Measurements from ENCODE around the gene STX1B. TPM values are rescaled to one million over a fixed set of nuclear protein-coding genes. Genes with fewer than 3 reads are reported as not detected.
"Not testable (repeated sequence)": the region's sequence is repeated elsewhere in the genome, so short reads cannot be mapped to it uniquely, and the experiment has no call there.

Gene STX1B
- total RNA-seq, 2 experiments from 2014 or later = 1.1 to 1.8 TPM

- Mint-ChIP-seq H3K9me3 (no peaks in the 10 kb centered on the region), H3K27me3 (no peaks in the 10 kb centered on the region), H3K4me3 (peak overlapping the region; percentile 33), H3K36me3 (ENCODE audit: low read depth) (peaks cover 18% of the 10 kb centered on the region), H3K27ac (no peak overlapping the region), H3K4me1 (ENCODE audit: low read depth) (peaks cover 22% of the 10 kb centered on the region)
- ChIA-PET POLR2A (interaction anchor here (0.6 to 1.4 kb wide), 6 partner anchors 9 to 179 kb away, joined by 3 to 4 read pairs (median 3); partner anchors contain the start of gene RNF40), CTCF (interaction anchor here (0.7 to 5.9 kb wide), 34 partner anchors 8 to 258 kb away, joined by 3 to 63 read pairs (median 4); partner anchors contain the start of genes FBXL19, HSD3B7, ORAI3 and PHKG2)
- peak; percentile 80 for DNase-seq
- ATAC-seq = peak; percentile 98
- TF ChIP-seq, protein P1, sequence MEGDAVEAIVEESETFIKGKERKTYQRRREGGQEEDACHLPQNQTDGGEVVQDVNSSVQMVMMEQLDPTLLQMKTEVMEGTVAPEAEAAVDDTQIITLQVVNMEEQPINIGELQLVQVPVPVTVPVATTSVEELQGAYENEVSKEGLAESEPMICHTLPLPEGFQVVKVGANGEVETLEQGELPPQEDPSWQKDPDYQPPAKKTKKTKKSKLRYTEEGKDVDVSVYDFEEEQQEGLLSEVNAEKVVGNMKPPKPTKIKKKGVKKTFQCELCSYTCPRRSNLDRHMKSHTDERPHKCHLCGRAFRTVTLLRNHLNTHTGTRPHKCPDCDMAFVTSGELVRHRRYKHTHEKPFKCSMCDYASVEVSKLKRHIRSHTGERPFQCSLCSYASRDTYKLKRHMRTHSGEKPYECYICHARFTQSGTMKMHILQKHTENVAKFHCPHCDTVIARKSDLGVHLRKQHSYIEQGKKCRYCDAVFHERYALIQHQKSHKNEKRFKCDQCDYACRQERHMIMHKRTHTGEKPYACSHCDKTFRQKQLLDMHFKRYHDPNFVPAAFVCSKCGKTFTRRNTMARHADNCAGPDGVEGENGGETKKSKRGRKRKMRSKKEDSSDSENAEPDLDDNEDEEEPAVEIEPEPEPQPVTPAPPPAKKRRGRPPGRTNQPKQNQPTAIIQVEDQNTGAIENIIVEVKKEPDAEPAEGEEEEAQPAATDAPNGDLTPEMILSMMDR (IDR thresholded peaks at IDR 0.05) = peak; percentile 91
- intact Hi-C loops (cut with micrococcal nuclease) = no loop called here
These were observed 68.6 kb downstream of the STX1B start for GRCh38 chr16:30941600-30942425.

- H3K36me3 Mint-ChIP-seq (ENCODE audit: low read depth) = peaks cover 13% of the 10 kb centered on the region
- POLR2A ChIA-PET = interaction anchor here (0.6 to 0.7 kb wide), 2 partner anchors 14 to 30 kb away, joined by 3 read pairs; no protein-coding TSS in a partner anchor
These were observed 70.9 kb downstream of the STX1B start for GRCh38 chr16:30939571-30939970.

More at GRCh38 chr16:30939571-30939970, 70.9 kb downstream of the STX1B start:
- ATAC-seq; H3K9me3 Mint-ChIP-seq; intact Hi-C loops (cut with micrococcal nuclease); H3K27me3 Mint-ChIP-seq; H3K4me3 Mint-ChIP-seq; H3K27ac Mint-ChIP-seq; DNase-seq: not testable (repeated sequence)
- CTCF ChIA-PET = interaction anchor here (0.7 to 5.9 kb wide), 3 partner anchors 14 to 38 kb away, joined by 3 to 50 read pairs (median 4); no protein-coding TSS in a partner anchor
- H3K4me1 Mint-ChIP-seq (ENCODE audit: low read depth) = peaks cover 30% of the 10 kb centered on the region

Other genes with a start within 250 kb of the STX1B start
- 1 to 10 TPM; 3.8 to 3.9 TPM for gene CFAP119, start 248.6 kb downstream of the STX1B start, total RNA-seq
- gene RNF40, start 248.3 kb downstream of the STX1B start, total RNA-seq = 10 to 100 TPM; 63.2 to 68.1 TPM
- gene ZNF629, start 223.4 kb downstream of the STX1B start, total RNA-seq = 1 to 10 TPM; 2.8 to 3.2 TPM
- gene BCL7C, start 116.6 kb downstream of the STX1B start, total RNA-seq = 10 to 100 TPM; 21.8 to 23.6 TPM
- under 1 TPM; 0.31 to 0.32 TPM for gene CTF1, start 114.0 kb downstream of the STX1B start, total RNA-seq
- 10 to 100 TPM; 21.1 to 22.0 TPM for gene FBXL19, start 87.1 kb downstream of the STX1B start, total RNA-seq
- gene ORAI3, start 61.6 kb downstream of the STX1B start, total RNA-seq = 10 to 100 TPM in 1 of 2 experiments, 1 to 10 TPM in 1; 7.6 to 10.9 TPM
- 10 to 100 TPM; 18.0 to 19.2 TPM for gene SETD1A, start 52.9 kb downstream of the STX1B start, total RNA-seq
- 1 to 10 TPM in 1 of 2 experiments, under 1 TPM in 1; 0.45 to 1.3 TPM for gene HSD3B7, start 25.4 kb downstream of the STX1B start, total RNA-seq
- 10 to 100 TPM; 25.2 to 27.7 TPM for gene STX4, start 22.9 kb upstream of the STX1B start, total RNA-seq
- 10 to 100 TPM; 16.2 to 18.8 TPM for gene ZNF668, start 63.6 kb upstream of the STX1B start, total RNA-seq
- gene ZNF646, start 63.8 kb upstream of the STX1B start, total RNA-seq = 10 to 100 TPM; 22.0 to 24.4 TPM
- gene PRSS53, start 78.3 kb upstream of the STX1B start, total RNA-seq = 1 to 10 TPM; 5.5 to 8.6 TPM
- gene VKORC1, start 84.2 kb upstream of the STX1B start, total RNA-seq = 10 to 100 TPM; 68.5 to 71.5 TPM
- gene BCKDK, start 97.7 kb upstream of the STX1B start, total RNA-seq = 10 to 100 TPM; 55.1 to 58.7 TPM
- gene KAT8, start 107.0 kb upstream of the STX1B start, total RNA-seq = 10 to 100 TPM; 55.6 to 58.7 TPM
- gene PRSS8, start 125.1 kb upstream of the STX1B start, total RNA-seq = not detected
- gene PRSS36, start 139.4 kb upstream of the STX1B start, total RNA-seq = under 1 TPM; 0.18 to 0.72 TPM
- 100 to 1,000 TPM; 486 to 533 TPM for gene FUS, start 169.5 kb upstream of the STX1B start, total RNA-seq
- 1 to 10 TPM; 5.9 to 6.1 TPM for gene PYCARD, start 192.1 kb upstream of the STX1B start, total RNA-seq
- not detected for gene TRIM72, start 203.5 kb upstream of the STX1B start, total RNA-seq
- not detected for gene PYDC1, start 206.5 kb upstream of the STX1B start, total RNA-seq
- under 1 TPM; 0.88 to 0.96 TPM for gene ITGAM, start 249.3 kb upstream of the STX1B start, total RNA-seq

Data from activated CD8-positive, alpha-beta T cell treated with anti-CD3 and anti-CD28 coated beads for 36 hours (primary cell).